H9 (cell line): ENCODE results near the gene TM4SF1. TPM values are rescaled to one million over a fixed set of nuclear protein-coding genes. Genes with fewer than 3 reads are reported as not detected.

Experiments
- DNase-seq: peaks from one replicate; pipeline ENCODE4 v3.0.0-alpha.2; 2017
- H2AFZ ChIP-seq: one replicate; pipeline ENCODE4 v1.6.1; 2013; ENCODE audit warnings: mild to moderate bottlenecking, low read length, control low read depth, moderate library complexity
- H2AK5ac ChIP-seq: 2 replicates; pipeline ENCODE4 v1.6.1; 2013; ENCODE audit warnings: low read length, control low read depth, mixed read lengths; ENCODE audit not compliant: insufficient read length
- H2BK120ac ChIP-seq: one replicate; pipeline ENCODE4 v1.6.1; 2013; ENCODE audit warnings: low read depth, mild to moderate bottlenecking, low read length, control low read depth, inconsistent platforms; ENCODE audit not compliant: poor library complexity, severe bottlenecking
- H2BK12ac ChIP-seq: 2 replicates; pipeline ENCODE4 v1.6.1; 2013; ENCODE audit warnings: low read length, control low read depth, mixed read lengths, low read depth; ENCODE audit not compliant: insufficient read length
- H2BK15ac ChIP-seq: 2 replicates; pipeline ENCODE4 v1.6.1; 2013; ENCODE audit warnings: low read depth, low read length, control low read depth
- H2BK20ac ChIP-seq: one replicate; pipeline ENCODE4 v1.6.1; 2013; ENCODE audit warnings: low read depth, mild to moderate bottlenecking, low read length, control low read depth, inconsistent platforms; ENCODE audit not compliant: poor library complexity, severe bottlenecking
- H2BK5ac ChIP-seq: 2 replicates; pipeline ENCODE4 v1.6.1; 2013; ENCODE audit warnings: low read length, control low read depth, mixed read lengths; ENCODE audit not compliant: insufficient read length
- H3K14ac ChIP-seq: 2 replicates; pipeline ENCODE4 v1.6.1; 2013; ENCODE audit warnings: low read length, control low read depth; ENCODE audit not compliant: insufficient read depth
- H3K18ac ChIP-seq: 2 replicates; pipeline ENCODE4 v1.6.1; 2013; ENCODE audit warnings: low read depth, mild to moderate bottlenecking, mixed read lengths, low read length, control low read depth; ENCODE audit not compliant: insufficient read length
- H3K23ac ChIP-seq: 2 replicates; pipeline ENCODE4 v1.6.1; 2013; ENCODE audit warnings: low read length, control low read depth, mixed read lengths, low read depth; ENCODE audit not compliant: insufficient read length
- H3K23me2 ChIP-seq: 2 replicates; pipeline ENCODE4 v1.6.1; 2013; ENCODE audit warnings: low read depth, mild to moderate bottlenecking, mixed read lengths, low read length, control low read depth; ENCODE audit not compliant: insufficient read length, poor library complexity, severe bottlenecking
- H3K27ac ChIP-seq: 2 replicates; pipeline ENCODE4 v1.5.1; 2013; ENCODE audit warnings: low read length, control low read depth, mixed read lengths, low read depth; ENCODE audit not compliant: insufficient read length
- H3K27me3 ChIP-seq: 2 replicates; pipeline ENCODE4 v1.6.1; 2013; ENCODE audit warnings: low read length, control low read depth, inconsistent platforms; ENCODE audit not compliant: insufficient read depth
- H3K4ac ChIP-seq: 2 replicates; pipeline ENCODE4 v1.6.1; 2013; ENCODE audit warnings: low read depth, mild to moderate bottlenecking, control low read depth, inconsistent platforms, low read length, moderate library complexity
- H3K4me1 ChIP-seq: 2 replicates; pipeline ENCODE4 v1.6.1; 2013; ENCODE audit warnings: low read length, control low read depth, inconsistent platforms; ENCODE audit not compliant: insufficient read depth
- H3K4me2 ChIP-seq: 2 replicates; pipeline ENCODE4 v1.6.1; 2013; ENCODE audit warnings: low read length, control low read depth, mixed read lengths; ENCODE audit not compliant: insufficient read length, insufficient read depth
- H3K56ac ChIP-seq: 2 replicates; pipeline ENCODE4 v1.6.1; 2013; ENCODE audit warnings: low read depth, mild to moderate bottlenecking, mixed read lengths, low read length, control low read depth; ENCODE audit not compliant: insufficient read length
- H3K79me1 ChIP-seq: 2 replicates; pipeline ENCODE4 v1.6.1; 2013; ENCODE audit warnings: low read depth, mild to moderate bottlenecking, moderate library complexity, low read length, control low read depth, inconsistent platforms; ENCODE audit not compliant: insufficient read depth, poor library complexity, severe bottlenecking
- H3K79me2 ChIP-seq: 2 replicates; pipeline ENCODE4 v1.6.1; 2013; ENCODE audit warnings: low read length, control low read depth, inconsistent platforms; ENCODE audit not compliant: insufficient read depth
- H3K9ac ChIP-seq: 2 replicates; pipeline ENCODE4 v1.6.1; 2013; ENCODE audit warnings: low read length, control low read depth, mixed read lengths; ENCODE audit not compliant: insufficient read length; ENCODE audit errors: extremely low read depth
- H3K9me3 ChIP-seq: one replicate; pipeline ENCODE4 v1.6.1; 2013; ENCODE audit warnings: low read depth, low read length, inconsistent platforms; ENCODE audit not compliant: control insufficient read depth
- H3T11ph ChIP-seq: one replicate; pipeline ENCODE4 v1.6.1; 2013; ENCODE audit warnings: mild to moderate bottlenecking, low read length, control low read depth, inconsistent platforms
- H4K20me1 ChIP-seq: one replicate; pipeline ENCODE4 v1.6.1; 2013; ENCODE audit not compliant: control insufficient read depth, insufficient read length, insufficient read depth
- H4K5ac ChIP-seq: 2 replicates; pipeline ENCODE4 v1.6.1; 2013; ENCODE audit warnings: low read depth, mild to moderate bottlenecking, mixed read lengths, low read length, control low read depth; ENCODE audit not compliant: insufficient read length
- H4K8ac ChIP-seq: replicated peaks from 2 replicates; pipeline ENCODE4 v1.6.1; 2013; ENCODE audit warnings: low read length, control low read depth, mixed read lengths, low read depth; ENCODE audit not compliant: insufficient read length
- H4K91ac ChIP-seq: 2 replicates; pipeline ENCODE4 v1.6.1; 2013; ENCODE audit warnings: low read depth, mild to moderate bottlenecking, moderate library complexity, mixed read lengths, low read length, control low read depth; ENCODE audit not compliant: insufficient read length
- H3K27ac Mint-ChIP-seq, 3 experiments: 2 replicates in 2 of 3; 3 replicates in 1 of 3; pipeline ENCODE4 v1.8.0; 2020 to 2021; ENCODE audit warnings: mixed read lengths in 3 of 3, mild to moderate bottlenecking in 1 of 3, moderate library complexity in 1 of 3
- H3K27me3 Mint-ChIP-seq: 2 replicates; pipeline ENCODE4 v1.8.0; 2021; ENCODE audit warnings: low read depth, mild to moderate bottlenecking, moderate library complexity, mixed read lengths
- H3K36me3 Mint-ChIP-seq, 3 experiments: 2 replicates in 2 of 3; 3 replicates in 1 of 3; pipeline ENCODE4 v1.8.0; 2020 to 2021; ENCODE audit warnings: low read depth in 3 of 3, mixed read lengths in 3 of 3; ENCODE audit not compliant: insufficient read depth in 1 of 3
- H3K4me1 Mint-ChIP-seq, 2 experiments: 2 replicates each; pipeline ENCODE4 v1.8.0; 2020; ENCODE audit warnings: mixed read lengths in 2 of 2
- H3K4me3 Mint-ChIP-seq, 2 experiments: 2 replicates in 1 of 2; 3 replicates in 1 of 2; pipeline ENCODE4 v1.8.0; 2020 to 2021; ENCODE audit warnings: mild to moderate bottlenecking in 2 of 2, mixed read lengths in 2 of 2, moderate library complexity in 1 of 2
- H3K9me3 Mint-ChIP-seq, 2 experiments: 2 replicates in 1 of 2; 3 replicates in 1 of 2; pipeline ENCODE4 v1.8.0; 2020; ENCODE audit warnings: mild to moderate bottlenecking in 2 of 2, mixed read lengths in 2 of 2, moderate library complexity in 1 of 2
- WGBS: extraction: QIAGEN DNeasy Blood & Tissue Kit; methylation state at CpG from one replicate; pipeline ENCODE4 v1.1.7; 2013; ENCODE audit warnings: missing lambda C conversion rate, low lambda C conversion rate, mixed read lengths; ENCODE audit not compliant: insufficient read length; ENCODE audit errors: extremely low coverage; 5-methylcytosine and 5-hydroxymethylcytosine counted together
- total RNA-seq: library from RNA; stranded (reverse); gene quantifications from 2 replicates; pipeline ENCODE4 v1.2.1, GENCODE V29; 2021
- TF ChIP-seq, protein P1 (sequence below): fragments of 200-600 bp; sonication (generic); conservative IDR thresholded peaks from 3 replicates; pipeline ENCODE4 v1.8.0; 2021; ENCODE audit warnings: antibody characterized with exemption, mild to moderate bottlenecking

The TM4SF1 gene
- total RNA-seq, 1 experiment from 2014 or later: 1.2 TPM

DNA sequence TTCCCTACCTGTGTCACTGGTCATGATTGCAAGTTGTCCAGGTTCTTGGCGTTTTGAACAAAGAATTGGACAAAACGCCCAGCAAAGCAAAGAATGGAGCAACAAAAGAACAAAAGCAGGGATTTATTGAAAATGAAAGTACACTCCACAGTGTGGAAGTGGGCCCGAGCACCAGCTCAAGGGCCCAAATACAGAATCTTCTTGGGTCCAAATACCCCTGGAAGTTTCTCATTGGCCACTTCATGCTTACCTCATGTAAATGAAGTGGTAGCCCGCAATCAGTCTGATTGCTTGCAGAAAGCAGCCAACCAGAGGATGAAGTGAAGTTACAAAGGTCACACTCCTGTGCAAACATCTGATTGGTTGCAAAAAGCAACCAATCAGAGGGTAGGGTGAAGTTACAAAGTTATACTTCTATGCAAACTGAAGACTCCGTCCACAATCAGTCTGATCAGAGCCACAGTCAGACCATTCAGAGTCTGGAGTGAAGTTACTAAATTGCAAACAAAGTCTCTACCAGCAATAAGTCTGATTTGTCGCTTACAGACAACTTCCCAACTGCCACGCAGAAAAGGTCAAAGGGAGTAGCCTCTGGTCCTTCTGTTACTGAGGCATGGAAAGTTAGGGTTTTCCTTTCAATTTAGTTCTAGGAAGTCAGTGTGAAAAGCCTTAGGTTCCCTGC lies 8.3 kb upstream of the TM4SF1 start:
- H2AFZ ChIP-seq: no peak overlapping the region
- peaks cover 0 to 8% of the 10 kb centered on the region in 2 experiments; a peak in 1 of 4 replicates for H3K4me1 Mint-ChIP-seq
- no CpG with 5 or more reads among the region's 7 CpGs for whole genome bisulfite sequencing

More for the DNA sequence above, 8.3 kb upstream of the TM4SF1 start:
- Histone ChIP-seq H3K79me1 (no peaks in the 10 kb centered on the region), H3K4ac (no peak overlapping the region), H3K4me1 (no peaks in the 10 kb centered on the region), H3K27ac (no peak overlapping the region), H4K20me1 (no peaks in the 10 kb centered on the region), H3K23me2 (no peaks in the 10 kb centered on the region), H2BK15ac (no peak overlapping the region), H3T11ph (no peak overlapping the region), H2BK120ac (no peak overlapping the region), H3K23ac (no peak overlapping the region), H3K9me3 (no peaks in the 10 kb centered on the region), H4K91ac (no peak overlapping the region), H2BK20ac (no peak overlapping the region), H3K56ac (no peak overlapping the region), H3K79me2 (no peaks in the 10 kb centered on the region), H3K4me2 (no peak overlapping the region), H3K9ac (no peak overlapping the region), H3K27me3 (no peaks in the 10 kb centered on the region), H3K14ac (no peak overlapping the region), H2AK5ac (no peak overlapping the region), H2BK12ac (no peak overlapping the region), H2BK5ac (no peak overlapping the region), H3K18ac (no peak overlapping the region), H4K5ac (no peak overlapping the region), H4K8ac (no peak overlapping the region)
- no peak overlapping the region for H3K4me3 Mint-ChIP-seq
- H3K27ac Mint-ChIP-seq: no peak overlapping the region
- TF ChIP-seq, protein P1, sequence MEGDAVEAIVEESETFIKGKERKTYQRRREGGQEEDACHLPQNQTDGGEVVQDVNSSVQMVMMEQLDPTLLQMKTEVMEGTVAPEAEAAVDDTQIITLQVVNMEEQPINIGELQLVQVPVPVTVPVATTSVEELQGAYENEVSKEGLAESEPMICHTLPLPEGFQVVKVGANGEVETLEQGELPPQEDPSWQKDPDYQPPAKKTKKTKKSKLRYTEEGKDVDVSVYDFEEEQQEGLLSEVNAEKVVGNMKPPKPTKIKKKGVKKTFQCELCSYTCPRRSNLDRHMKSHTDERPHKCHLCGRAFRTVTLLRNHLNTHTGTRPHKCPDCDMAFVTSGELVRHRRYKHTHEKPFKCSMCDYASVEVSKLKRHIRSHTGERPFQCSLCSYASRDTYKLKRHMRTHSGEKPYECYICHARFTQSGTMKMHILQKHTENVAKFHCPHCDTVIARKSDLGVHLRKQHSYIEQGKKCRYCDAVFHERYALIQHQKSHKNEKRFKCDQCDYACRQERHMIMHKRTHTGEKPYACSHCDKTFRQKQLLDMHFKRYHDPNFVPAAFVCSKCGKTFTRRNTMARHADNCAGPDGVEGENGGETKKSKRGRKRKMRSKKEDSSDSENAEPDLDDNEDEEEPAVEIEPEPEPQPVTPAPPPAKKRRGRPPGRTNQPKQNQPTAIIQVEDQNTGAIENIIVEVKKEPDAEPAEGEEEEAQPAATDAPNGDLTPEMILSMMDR: no peak
- DNase-seq: no peak
- no peaks in the 10 kb centered on the region for H3K27me3 Mint-ChIP-seq
- peaks cover 0 to 9% (median 7%) of the 10 kb centered on the region in 3 experiments; a peak in 5 of 7 replicates for H3K36me3 Mint-ChIP-seq
- peaks cover 9% of the 10 kb centered on the region in 2 experiments for H3K9me3 Mint-ChIP-seq
